ENCODE data around the gene BANF2. TPM values are rescaled to one million over a fixed set of nuclear protein-coding genes. Genes with fewer than 3 reads are reported as not detected.

The BANF2 gene
- polyA plus RNA-seq, 1 donor from 2014 or later: not detected

GRCh38 chr20:17771206-17772004 lies 71.6 kb downstream of the BANF2 start:
- H3K27me3 ChIP-seq (ENCODE audit: insufficient read depth, low read depth, low read length): no peaks in the 10 kb centered on the region
- H3F3A ChIP-seq (ENCODE audit: insufficient read depth, low read length, poor library complexity, severe bottlenecking): no peaks in the 10 kb centered on the region
- no peak overlapping the region for H3K9ac ChIP-seq (ENCODE audit: low read length)
- no peaks in the 10 kb centered on the region for H3K9me3 ChIP-seq (ENCODE audit: low read length)
- H3K79me2 ChIP-seq (replicated peaks; ENCODE audit: insufficient read depth, low read length): no peaks in the 10 kb centered on the region
- H3K27ac ChIP-seq (ENCODE audit: low read length): no peak overlapping the region
- TF ChIP-seq SMC3 (conservative IDR thresholded peaks at IDR 0.05; ENCODE audit: poor library complexity): no peak
- TF ChIP-seq TAF1 (IDR thresholded peaks at IDR 0.05; ENCODE audit: low read depth): no peak
- no peak for TF ChIP-seq CTCF (IDR thresholded peaks at IDR 0.05; ENCODE audit: poor library complexity, severe bottlenecking)
- TF ChIP-seq MXI1 (conservative IDR thresholded peaks at IDR 0.05; ENCODE audit: poor library complexity, severe bottlenecking): no peak
- no peak for TF ChIP-seq EP300 (conservative IDR thresholded peaks at IDR 0.05; ENCODE audit: poor library complexity, severe bottlenecking)
- no peak for TF ChIP-seq POLR2AphosphoS5 (IDR thresholded peaks at IDR 0.05)
- TF ChIP-seq EZH2 (IDR thresholded peaks at IDR 0.05; ENCODE audit: borderline replicate concordance, insufficient read depth, low read length, poor library complexity, severe bottlenecking): no peak
- H4K20me1 ChIP-seq (ENCODE audit: insufficient read depth): no peaks in the 10 kb centered on the region
- no peaks in the 10 kb centered on the region for H3K36me3 ChIP-seq (ENCODE audit: insufficient read depth, low read length)
- H3K4me3 ChIP-seq (ENCODE audit: low read length): no peak overlapping the region
- H2AFZ ChIP-seq (ENCODE audit: low read depth, low read length): no peak overlapping the region
- H3K9me2 ChIP-seq (ENCODE audit: insufficient read depth, low read length): no peaks in the 10 kb centered on the region
- H3K4me2 ChIP-seq (ENCODE audit: low read length): no peak overlapping the region

GRCh38 chr20:17772005-17772343 lies 72.2 kb downstream of the BANF2 start:
- Histone ChIP-seq H2AFZ (ENCODE audit: low read depth, low read length) (peak overlapping the region; percentile 22), H3K4me3 (ENCODE audit: low read length) (no peak overlapping the region), H3K27me3 (ENCODE audit: insufficient read depth, low read depth, low read length) (no peaks in the 10 kb centered on the region), H3K9ac (ENCODE audit: low read length) (no peak overlapping the region), H3K9me2 (ENCODE audit: insufficient read depth, low read length) (no peaks in the 10 kb centered on the region), H4K20me1 (ENCODE audit: insufficient read depth) (no peaks in the 10 kb centered on the region), H3K4me2 (ENCODE audit: low read length) (no peak overlapping the region), H3K36me3 (ENCODE audit: insufficient read depth, low read length) (no peaks in the 10 kb centered on the region), H3F3A (ENCODE audit: insufficient read depth, low read length, poor library complexity, severe bottlenecking) (no peaks in the 10 kb centered on the region), H3K79me2 (replicated peaks; ENCODE audit: insufficient read depth, low read length) (no peaks in the 10 kb centered on the region), H3K9me3 (ENCODE audit: low read length) (no peaks in the 10 kb centered on the region), H3K27ac (ENCODE audit: low read length) (no peak overlapping the region)
- no peak for TF ChIP-seq SMC3 (conservative IDR thresholded peaks at IDR 0.05; ENCODE audit: poor library complexity)
- no peak for TF ChIP-seq RAD21 (conservative IDR thresholded peaks at IDR 0.05)
- no peak for TF ChIP-seq MXI1 (conservative IDR thresholded peaks at IDR 0.05; ENCODE audit: poor library complexity, severe bottlenecking)
- TF ChIP-seq TAF1 (IDR thresholded peaks at IDR 0.05; ENCODE audit: low read depth): no peak
- no peak for TF ChIP-seq POLR2AphosphoS5 (IDR thresholded peaks at IDR 0.05)
- TF ChIP-seq REST (IDR thresholded peaks at IDR 0.05; ENCODE audit: borderline replicate concordance): no peak
- TF ChIP-seq CTCF (IDR thresholded peaks at IDR 0.05; ENCODE audit: poor library complexity, severe bottlenecking): no peak
- TF ChIP-seq EP300 (conservative IDR thresholded peaks at IDR 0.05; ENCODE audit: poor library complexity, severe bottlenecking): no peak
- TF ChIP-seq EZH2 (IDR thresholded peaks at IDR 0.05; ENCODE audit: borderline replicate concordance, insufficient read depth, low read length, poor library complexity, severe bottlenecking): no peak

All from neural cell (in vitro differentiated cells).